OCI-M2 (cell line): ENCODE measurements around the gene LRRC41.
A peak's percentile ranks its signal among the peaks of the same experiment; 100 is the strongest.

ENCODE experiments used
- DNase-seq: peaks from one replicate; lab custom pipeline; 2025; ENCODE audit not compliant: unreplicated experiment; lab: John Stamatoyannopoulos, UW

Gene LRRC41

DNA sequence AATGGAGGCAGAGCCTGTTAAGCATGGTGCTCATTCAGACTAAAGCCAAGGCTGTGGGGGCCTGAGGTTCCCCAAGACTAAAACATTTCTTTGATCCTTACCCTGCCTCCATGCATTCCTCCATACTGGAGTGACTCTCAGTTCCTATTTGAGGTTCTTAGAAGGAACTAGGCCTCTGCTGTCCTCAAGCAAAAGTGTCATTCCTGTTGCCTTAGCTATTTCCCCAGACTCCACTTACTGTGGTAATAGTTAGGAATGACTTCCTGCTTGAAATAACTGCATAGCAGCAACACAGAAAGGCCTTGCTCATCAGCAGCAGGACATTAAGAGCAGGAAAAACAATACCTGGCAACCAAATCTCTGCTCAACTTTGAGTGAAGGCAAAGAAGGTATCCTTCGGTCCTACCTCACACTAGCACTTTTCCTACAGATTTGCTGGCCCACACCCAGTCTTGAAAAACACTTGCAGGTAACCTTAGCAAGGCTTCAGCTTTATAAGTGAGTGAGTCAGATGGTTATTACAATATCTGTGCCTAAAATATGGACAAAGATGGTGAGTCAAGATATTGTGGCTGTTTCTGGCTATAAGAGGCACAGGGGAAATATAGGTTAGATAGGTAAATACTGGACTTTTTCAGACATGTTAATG, 14.8 kb downstream of the LRRC41 start:
- DNase-seq: no peak

GRCh38 chr1:46285730-46286477, 17.5 kb downstream of the LRRC41 start:
- no peak for DNase-seq

DNA sequence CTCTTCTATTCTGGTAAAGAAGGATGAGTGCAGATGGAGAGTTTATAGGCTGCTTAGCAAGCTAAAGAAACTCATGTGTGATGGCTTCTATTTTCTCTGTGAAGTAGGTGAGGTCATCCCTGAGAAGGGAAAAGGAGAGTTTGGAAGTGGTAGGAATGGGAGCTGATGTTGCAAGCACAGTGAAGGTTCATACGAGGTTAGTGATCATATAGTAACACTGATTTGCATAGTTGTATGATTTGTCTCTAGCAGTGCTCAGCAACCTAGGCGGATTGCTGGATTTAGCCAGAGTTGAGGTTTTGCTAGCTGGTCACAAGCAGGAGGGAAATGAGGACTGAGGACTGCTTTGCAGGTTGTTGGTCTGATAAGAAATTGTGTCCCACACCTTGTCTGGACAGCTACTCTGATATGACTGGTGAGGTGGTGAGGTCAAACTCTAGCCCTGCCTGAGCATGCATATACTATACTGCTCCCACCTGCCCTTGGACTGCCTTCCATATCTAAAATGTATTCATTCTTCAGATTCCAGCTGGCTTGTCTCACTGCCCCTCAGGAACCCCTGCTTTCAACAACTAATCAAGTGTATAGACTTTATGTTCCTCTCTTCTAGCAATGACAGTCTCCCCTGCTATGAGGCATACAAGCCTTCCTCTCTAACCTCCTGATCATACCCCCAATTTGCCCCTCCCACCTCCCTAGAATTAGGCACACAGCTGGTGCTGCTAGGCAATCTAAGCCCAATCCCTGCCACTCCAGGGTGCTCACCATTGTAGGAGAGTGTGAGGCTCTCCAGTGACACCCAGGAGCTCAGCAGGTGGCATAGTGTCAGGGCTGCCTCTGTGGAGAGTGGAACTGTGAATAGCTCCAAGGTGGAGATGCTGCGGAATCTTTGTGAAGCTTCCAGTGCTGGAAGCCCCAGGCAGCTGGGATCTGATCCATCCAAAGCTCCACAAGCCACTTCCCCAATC, 18.5 kb downstream of the LRRC41 start:
- no peak for DNase-seq

- DNase-seq: no peak
Measured at GRCh38 chr1:46284058-46284457, 19.4 kb downstream of the LRRC41 start.

DNA sequence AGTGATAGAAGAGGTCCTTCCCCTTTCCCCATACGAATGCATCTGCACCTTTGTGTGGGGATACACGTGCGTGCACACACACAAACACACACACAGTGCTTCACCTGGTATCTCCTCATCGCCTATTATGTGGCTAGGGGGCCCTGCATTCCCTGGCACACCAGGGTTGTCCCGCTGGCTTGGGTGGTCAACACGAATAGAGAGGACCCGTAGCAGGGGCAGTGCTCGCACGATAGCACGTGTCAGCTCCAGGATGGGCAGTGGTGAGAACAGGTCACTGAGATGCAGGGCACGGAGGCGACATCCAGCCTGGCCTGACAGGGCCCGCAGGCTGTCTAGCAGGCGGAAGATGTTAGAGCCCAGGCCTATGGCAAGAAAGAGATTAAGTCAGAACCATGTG, 22.4 kb downstream of the LRRC41 start:
- DNase-seq: no peak

GRCh38 chr1:46280092-46280491, 23.3 kb downstream of the LRRC41 start:
- DNase-seq: no peak

DNA sequence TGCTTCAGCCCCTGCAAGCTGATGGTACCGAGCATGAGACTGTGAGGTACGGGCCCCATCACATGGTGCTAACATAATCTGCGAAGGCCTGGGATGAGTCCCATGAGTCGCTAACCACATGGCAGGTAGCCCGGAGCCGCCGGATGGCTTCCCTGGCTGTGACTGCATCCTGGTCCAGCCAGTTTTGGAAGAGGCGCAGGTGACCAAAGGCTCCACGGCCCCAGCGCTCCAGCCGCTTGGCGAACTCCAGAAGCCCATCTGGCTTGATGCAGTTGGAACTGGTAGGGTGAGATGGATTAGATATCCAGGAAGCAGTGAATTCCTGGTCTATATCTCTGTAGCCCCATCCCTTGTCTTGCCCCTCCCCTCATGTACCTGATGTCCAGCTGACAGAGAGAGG, 24.6 kb downstream of the LRRC41 start:
- no peak for DNase-seq

DNA sequence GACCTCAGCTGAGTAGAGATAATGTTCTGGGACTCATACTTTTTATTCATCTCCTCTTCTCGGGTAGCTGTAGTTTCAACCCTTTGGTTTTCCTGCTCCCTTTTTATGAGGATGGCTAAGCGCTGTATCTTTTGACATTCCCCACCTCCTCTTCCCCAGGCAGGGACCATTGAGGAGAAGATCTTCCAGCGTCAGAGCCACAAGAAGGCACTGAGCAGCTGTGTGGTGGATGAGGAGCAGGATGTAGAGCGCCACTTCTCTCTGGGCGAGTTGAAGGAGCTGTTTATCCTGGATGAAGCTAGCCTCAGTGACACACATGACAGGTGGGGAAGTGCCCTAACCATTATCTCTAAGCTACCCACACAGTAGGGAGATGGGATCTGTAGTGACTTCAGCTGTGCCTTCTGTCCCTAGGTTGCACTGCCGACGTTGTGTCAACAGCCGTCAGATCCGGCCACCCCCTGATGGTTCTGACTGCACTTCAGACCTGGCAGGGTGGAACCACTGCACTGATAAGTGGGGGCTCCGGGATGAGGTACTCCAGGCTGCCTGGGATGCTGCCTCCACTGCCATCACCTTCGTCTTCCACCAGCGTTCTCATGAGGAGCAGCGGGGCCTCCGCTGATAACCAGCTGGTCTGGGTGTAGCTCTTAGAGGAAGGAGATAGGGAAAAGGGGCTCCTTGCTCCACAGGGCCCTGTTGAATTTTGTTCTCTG, 25.6 kb downstream of the LRRC41 start:
- DNase-seq: no peak

GRCh38 chr1:46275030-46275337, 28.4 kb downstream of the LRRC41 start:
- DNase-seq: no peak

DNA sequence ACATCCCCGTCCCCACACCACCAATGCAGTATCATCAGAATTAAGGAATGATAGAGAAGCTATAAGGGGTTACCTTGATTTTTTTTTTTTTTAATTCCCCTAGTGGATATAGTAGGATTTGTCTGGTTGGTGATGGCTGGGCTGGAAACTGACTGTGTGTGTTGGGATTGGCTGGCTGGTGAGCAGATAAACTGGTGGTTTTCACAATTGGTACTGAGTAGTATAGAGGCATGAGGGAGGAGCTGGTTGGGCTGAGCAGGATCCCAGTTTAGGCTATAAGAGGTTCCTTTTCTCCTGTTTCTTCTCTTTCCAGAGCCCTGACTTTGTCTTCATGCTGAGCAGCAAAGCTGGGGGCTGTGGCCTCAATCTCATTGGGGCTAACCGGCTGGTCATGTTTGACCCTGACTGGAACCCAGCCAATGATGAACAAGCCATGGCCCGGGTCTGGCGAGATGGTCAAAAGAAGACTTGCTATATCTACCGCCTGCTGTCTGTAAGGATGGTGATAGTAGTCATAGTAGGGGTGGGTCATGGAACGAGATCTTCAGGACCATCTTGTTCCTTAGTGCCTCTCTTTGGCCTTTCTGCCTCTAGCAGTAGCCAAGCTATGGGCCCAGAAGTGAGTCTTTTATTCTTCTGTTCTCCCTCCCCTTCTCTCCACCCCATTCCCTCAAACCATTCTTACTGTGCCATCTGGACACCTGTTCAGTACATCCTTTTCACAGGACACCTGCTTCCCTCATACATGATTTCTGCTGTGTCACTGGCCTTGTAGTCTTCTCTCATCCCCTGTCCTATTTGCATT, 29.0 kb downstream of the LRRC41 start:
- no peak for DNase-seq

GRCh38 chr1:46268578-46268977, 34.8 kb downstream of the LRRC41 start:
- no peak for DNase-seq

GRCh38 chr1:46263146-46263545, 40.3 kb downstream of the LRRC41 start:
- DNase-seq: no peak

DNA sequence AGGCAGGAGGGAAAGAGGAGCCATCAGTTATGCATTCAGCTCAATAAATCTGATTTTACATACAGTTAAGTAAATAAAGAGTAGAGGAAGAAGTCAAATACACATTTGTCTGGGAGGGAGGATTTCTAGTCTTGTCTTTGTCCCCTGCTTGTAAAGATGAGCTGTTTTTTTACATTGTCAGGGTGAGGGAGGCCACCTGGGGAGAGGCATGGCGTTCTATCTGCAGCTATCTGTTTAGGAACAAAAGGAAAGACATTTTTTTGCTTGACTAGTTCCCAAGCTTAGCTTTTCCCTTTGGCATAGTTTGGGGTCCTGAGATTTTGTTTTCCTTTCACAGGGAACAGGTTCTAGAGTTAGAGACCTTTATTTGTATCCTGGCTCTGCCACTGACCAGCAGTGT, 40.9 kb downstream of the LRRC41 start:
- no peak for DNase-seq

DNA sequence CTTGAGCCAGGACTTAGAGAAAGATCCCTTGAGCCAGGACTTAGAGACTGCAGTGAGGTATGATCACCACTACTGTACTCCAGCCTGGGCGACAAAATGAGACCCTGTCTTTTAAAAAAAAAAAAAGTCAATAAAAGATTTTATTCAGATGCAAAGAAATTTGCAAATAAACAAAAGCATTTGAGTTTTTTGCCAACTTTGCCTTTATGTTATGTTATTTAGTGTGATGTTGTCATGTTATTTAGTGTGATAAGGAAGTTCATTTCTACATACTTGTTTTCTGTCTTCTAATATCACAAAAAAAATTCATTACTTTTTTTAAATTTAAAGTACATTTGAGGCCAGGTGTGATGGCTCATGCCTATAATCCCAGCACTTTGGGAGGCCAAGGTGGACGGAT, 46.9 kb downstream of the LRRC41 start:
- no peak for DNase-seq

- DNase-seq: no peak
Measured at GRCh38 chr1:46254668-46255067, 48.7 kb downstream of the LRRC41 start.

DNA sequence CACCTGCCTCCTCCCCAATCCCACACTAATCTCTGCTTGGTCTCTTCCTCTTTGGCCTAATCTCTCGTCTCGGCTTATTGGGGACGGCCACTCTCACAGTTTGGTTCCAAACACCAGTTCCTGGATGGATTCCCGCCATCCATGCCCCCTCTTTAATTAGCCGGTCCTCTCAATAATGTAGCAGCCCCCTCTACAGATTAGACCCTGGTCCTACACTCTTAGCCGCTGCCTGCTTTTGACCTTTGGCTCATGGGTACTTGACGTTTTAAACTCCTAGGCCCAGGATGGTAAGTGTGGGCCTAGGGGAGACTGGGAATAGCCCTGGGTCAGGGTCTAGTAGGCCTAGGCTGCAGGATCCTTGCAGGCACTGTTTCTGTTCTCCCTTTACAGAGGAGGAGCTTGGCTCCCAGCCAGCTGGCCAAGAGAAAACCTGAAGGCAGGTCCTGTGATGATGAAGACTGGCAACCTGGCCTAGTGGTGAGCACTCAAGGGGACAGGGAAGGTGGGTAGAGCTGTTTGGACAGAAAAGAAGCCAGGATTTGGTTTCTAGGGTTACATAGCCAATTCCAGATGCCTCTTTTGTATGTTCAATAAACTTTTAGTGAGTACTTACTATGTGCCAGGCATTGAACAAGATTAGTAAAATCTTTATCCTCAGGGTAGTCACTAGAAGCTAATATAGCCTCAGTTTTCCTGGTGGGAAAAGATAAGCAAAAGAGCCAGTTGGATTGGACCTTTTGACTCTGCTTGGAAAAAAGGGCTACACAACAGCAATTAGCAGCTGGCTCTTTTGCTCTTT, 55.1 kb downstream of the LRRC41 start:
- DNase-seq: no peak

DNA sequence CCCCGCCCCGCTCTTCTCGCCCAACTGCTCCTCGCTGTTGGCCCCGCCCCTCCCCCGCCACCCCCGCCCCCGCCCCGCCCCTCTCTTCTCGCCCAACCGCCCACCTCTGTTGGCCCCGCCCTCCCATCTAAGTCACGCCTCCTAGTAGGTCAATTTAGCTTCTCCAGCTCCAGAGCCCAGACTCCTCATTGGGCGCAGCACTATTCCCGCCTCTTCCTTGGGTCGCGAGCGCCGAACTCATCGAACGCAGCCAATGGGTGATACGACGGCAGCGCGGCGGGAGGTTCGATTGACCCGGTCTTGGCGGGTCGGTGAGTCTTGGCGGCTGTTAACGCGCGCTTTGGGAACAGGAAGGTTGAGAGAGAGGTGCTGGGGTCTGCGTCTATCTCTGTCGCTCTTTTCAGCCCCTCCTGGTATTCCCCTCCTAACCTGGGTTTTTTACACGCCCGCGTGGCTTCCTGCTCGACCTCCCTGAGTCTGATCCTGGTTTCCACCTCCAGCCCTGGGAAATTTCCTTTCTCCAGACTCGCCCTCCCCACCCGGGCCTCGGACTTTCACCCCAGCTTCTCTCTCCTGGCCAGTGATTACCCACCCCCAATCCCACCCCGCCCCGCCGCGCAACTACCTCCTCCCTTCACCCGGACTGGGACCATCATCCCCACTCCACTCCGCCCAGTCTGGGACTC, 55.8 kb downstream of the LRRC41 start, which contains the start of gene RAD54L:
Gene RAD54L (plus strand): TSS at position 328 of the 686 bp plus-strand sequence. CDS start 643 bp downstream, outside the sequence.
- DNase-seq: peak; percentile 76

GRCh38 chr1:46246548-46247435, 56.6 kb downstream of the LRRC41 start:
- DNase-seq: peak; percentile 75
